Neural cell (in vitro differentiated cells): Measurements from ENCODE around the gene THADA. TPM values are rescaled to one million over a fixed set of nuclear protein-coding genes. Genes with fewer than 3 reads are reported as not detected.

Experiments used
- H2AFZ ChIP-seq: fragments of 200-600, 300-800 bp; sonication (generic), shearing (Covaris generic); 2 replicates; pipeline ENCODE4 v1.6.0; 2014; ENCODE audit warnings: low read depth, mild to moderate bottlenecking, antibody characterized with exemption, low read length, moderate library complexity
- H3F3A ChIP-seq: fragments of 200-600 bp; shearing (Covaris generic); 2 replicates; pipeline ENCODE4 v1.6.1; 2016; ENCODE audit warnings: mild to moderate bottlenecking, moderate library complexity, mixed read lengths, antibody characterized with exemption, low read length; ENCODE audit not compliant: insufficient read depth, poor library complexity, severe bottlenecking
- H3K27ac ChIP-seq: fragments of 200-600, 300-800 bp; sonication (generic), shearing (Covaris generic); 2 replicates; pipeline ENCODE4 v1.5.1; 2014; ENCODE audit warnings: mild to moderate bottlenecking, low read length, moderate library complexity
- H3K27me3 ChIP-seq: fragments of 300-800, 200-600 bp; sonication (generic), shearing (Covaris generic); 2 replicates; pipeline ENCODE4 v1.6.0; 2014; ENCODE audit warnings: mild to moderate bottlenecking, low read depth, low read length, moderate library complexity; ENCODE audit not compliant: insufficient read depth
- H3K36me3 ChIP-seq: fragments of 300-800, 200-600 bp; sonication (generic), shearing (Covaris generic); 2 replicates; pipeline ENCODE4 v1.5.1; 2014; ENCODE audit warnings: mild to moderate bottlenecking, antibody characterized with exemption, low read length, moderate library complexity; ENCODE audit not compliant: insufficient read depth
- H3K4me2 ChIP-seq: fragments of 300-800, 200-600 bp; sonication (generic), shearing (Covaris generic); 2 replicates; pipeline ENCODE4 v1.6.0; 2014; ENCODE audit warnings: mild to moderate bottlenecking, low read length
- H3K4me3 ChIP-seq: fragments of 300-800, 200-600 bp; sonication (generic), shearing (Covaris generic); 2 replicates; pipeline ENCODE4 v1.5.1; 2014; ENCODE audit warnings: mild to moderate bottlenecking, low read length, moderate library complexity
- H3K79me2 ChIP-seq: fragments of 200-600 bp; shearing (Covaris generic); replicated peaks from 2 replicates; pipeline ENCODE4 v1.6.0; 2014; ENCODE audit warnings: mild to moderate bottlenecking, low read length, moderate library complexity; ENCODE audit not compliant: insufficient read depth
- H3K9ac ChIP-seq: fragments of 300-800, 200-600 bp; sonication (generic), shearing (Covaris generic); 2 replicates; pipeline ENCODE4 v1.6.1; 2016; ENCODE audit warnings: mild to moderate bottlenecking, low read length, mixed read lengths
- H3K9me2 ChIP-seq: fragments of 200-600 bp; shearing (Covaris generic); 2 replicates; pipeline ENCODE4 v1.6.1; 2016; ENCODE audit warnings: mild to moderate bottlenecking, low read length, mixed read lengths; ENCODE audit not compliant: insufficient read depth
- H3K9me3 ChIP-seq: fragments of 200-600, 300-800 bp; sonication (generic), shearing (Covaris generic); 2 replicates; pipeline ENCODE4 v1.6.1; 2016; ENCODE audit warnings: mild to moderate bottlenecking, mixed run types, low read length, moderate library complexity, mixed read lengths
- H4K20me1 ChIP-seq: fragments of 200-600 bp; shearing (Covaris generic); 2 replicates; pipeline ENCODE4 v1.6.1; 2016; ENCODE audit warnings: mild to moderate bottlenecking, mixed run types; ENCODE audit not compliant: insufficient read depth
- EP300 ChIP-seq: fragments of 450-650 bp; conservative IDR thresholded peaks from 2 replicates; pipeline ENCODE4 v1.6.1; 2014; ENCODE audit warnings: antibody characterized with exemption, mild to moderate bottlenecking, moderate library complexity; ENCODE audit not compliant: poor library complexity, severe bottlenecking
- EZH2 ChIP-seq: fragments of 200-600, 300-800 bp; shearing (Covaris generic), sonication (generic); IDR thresholded peaks from 2 replicates; pipeline ENCODE4 v1.6.1; 2014; ENCODE audit warnings: antibody characterized with exemption, low read length, borderline replicate concordance, mild to moderate bottlenecking; ENCODE audit not compliant: insufficient read depth, poor library complexity, severe bottlenecking
- MXI1 ChIP-seq: fragments of 450-650 bp; conservative IDR thresholded peaks from 2 replicates; pipeline ENCODE4 v1.6.1; 2014; ENCODE audit warnings: antibody characterized with exemption, mild to moderate bottlenecking; ENCODE audit not compliant: poor library complexity, severe bottlenecking
- POLR2AphosphoS5 ChIP-seq: IDR thresholded peaks from 2 replicates; pipeline ENCODE4 v1.6.1; 2012
- RAD21 ChIP-seq: fragments of 450-650 bp; conservative IDR thresholded peaks from 2 replicates; pipeline ENCODE4 v1.6.1; 2014; ENCODE audit warnings: antibody characterized with exemption, mild to moderate bottlenecking, moderate library complexity
- SMC3 ChIP-seq: fragments of 450-650 bp; conservative IDR thresholded peaks from 2 replicates; pipeline ENCODE4 v1.6.1; 2014; ENCODE audit warnings: antibody characterized with exemption, mild to moderate bottlenecking, moderate library complexity; ENCODE audit not compliant: poor library complexity
- TAF1 ChIP-seq: IDR thresholded peaks from 2 replicates; pipeline ENCODE4 v1.6.1; 2012; ENCODE audit warnings: low read depth
- polyA plus RNA-seq: library from polyadenylated mRNA; depleted of rRNA; stranded (reverse); fragments of >200 nt; gene quantifications from 2 replicates; pipeline ENCODE4 v1.2.3, GENCODE V29; 2014
- TF ChIP-seq, protein P1 (sequence below): fragments of 450-650 bp; IDR thresholded peaks from 2 replicates; pipeline ENCODE4 v1.5.1; 2014; ENCODE audit warnings: antibody characterized with exemption, mild to moderate bottlenecking, moderate library complexity; ENCODE audit not compliant: poor library complexity, severe bottlenecking
- TF ChIP-seq, protein P2 (sequence below): IDR thresholded peaks from 2 replicates; pipeline ENCODE4 v1.6.1; 2012; ENCODE audit warnings: borderline replicate concordance

Gene THADA
- polyA plus RNA-seq, 1 donor from 2014 or later: 8.5 TPM

DNA sequence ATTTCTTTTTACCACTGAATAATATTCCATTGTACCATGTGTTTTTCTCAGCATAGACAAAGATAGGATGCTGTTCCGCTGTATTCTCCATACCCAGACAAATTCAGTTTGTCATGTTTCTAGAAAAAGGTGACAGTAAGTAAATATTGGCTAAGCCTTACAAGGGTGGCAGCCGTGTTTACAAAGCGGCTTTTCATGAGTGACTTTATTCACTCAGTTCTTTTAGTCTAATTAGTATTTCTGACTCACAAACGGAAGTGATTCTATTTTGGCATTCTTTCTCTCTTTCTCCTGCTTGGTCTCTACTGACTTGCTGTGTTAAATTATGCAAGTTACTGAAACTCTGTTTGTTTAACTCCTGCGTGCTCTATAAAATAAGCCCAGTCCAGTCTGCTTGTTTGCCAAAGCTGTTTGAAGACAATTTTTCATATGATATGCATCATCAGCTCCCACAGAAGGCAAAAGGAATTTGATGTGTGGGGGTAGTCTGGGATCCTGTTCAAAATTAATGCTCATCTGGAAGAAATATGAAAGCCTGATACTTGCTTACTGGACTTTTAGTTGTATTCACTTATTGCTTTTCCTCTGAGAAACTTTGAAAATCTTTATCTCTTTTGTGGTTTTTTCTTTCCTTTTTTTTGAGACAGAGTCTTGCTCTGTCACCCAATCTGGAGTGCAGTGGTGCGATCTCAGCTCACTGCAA lies 38.9 kb upstream of the THADA start:
- Histone ChIP-seq H3K27ac (no peak overlapping the region), H2AFZ (no peak overlapping the region), H3K4me3 (no peak overlapping the region)

DNA sequence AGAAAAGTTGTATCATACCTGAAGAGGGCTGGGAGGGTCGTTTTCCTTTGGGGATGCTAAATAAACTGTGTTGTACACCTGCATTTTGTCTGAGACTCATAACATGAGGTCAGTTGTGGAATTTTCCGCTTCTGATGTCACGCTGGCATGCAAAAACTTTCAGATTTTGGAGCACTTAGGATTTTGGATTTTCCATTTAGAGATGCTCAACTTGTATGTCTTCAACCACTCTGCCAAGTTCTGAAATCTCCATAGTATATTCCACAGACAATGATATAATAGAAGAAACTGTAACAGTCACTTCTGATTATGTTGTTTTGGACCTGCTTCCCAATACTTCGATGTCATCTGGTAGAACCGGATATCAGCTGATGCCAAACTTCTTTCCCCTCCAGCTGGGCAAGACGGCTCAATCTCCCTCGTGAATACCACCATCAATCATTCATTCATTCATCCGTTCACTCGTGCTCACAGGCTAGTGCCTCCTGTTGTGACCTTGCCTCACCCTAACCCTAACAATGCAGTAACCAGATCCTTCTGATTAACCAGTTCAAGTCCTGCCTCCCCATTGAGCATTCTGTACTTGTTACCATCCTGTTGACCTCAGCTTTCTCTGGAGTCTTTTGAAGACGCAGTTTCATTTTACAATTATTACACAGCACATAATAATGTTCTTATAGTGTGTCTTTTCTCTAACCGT lies 35.9 kb upstream of the THADA start:
- Histone ChIP-seq H3K27ac (no peak overlapping the region), H3K9ac (no peak overlapping the region), H3K4me3 (no peak overlapping the region), H3K79me2 (no peaks in the 10 kb centered on the region), H4K20me1 (no peaks in the 10 kb centered on the region), H2AFZ (no peak overlapping the region), H3K27me3 (peaks cover 2% of the 10 kb centered on the region), H3K9me2 (no peaks in the 10 kb centered on the region), H3F3A (no peaks in the 10 kb centered on the region), H3K4me2 (no peak overlapping the region), H3K9me3 (no peaks in the 10 kb centered on the region), H3K36me3 (no peaks in the 10 kb centered on the region)
- no peak for TF ChIP-seq RAD21
- TF ChIP-seq, protein P1, sequence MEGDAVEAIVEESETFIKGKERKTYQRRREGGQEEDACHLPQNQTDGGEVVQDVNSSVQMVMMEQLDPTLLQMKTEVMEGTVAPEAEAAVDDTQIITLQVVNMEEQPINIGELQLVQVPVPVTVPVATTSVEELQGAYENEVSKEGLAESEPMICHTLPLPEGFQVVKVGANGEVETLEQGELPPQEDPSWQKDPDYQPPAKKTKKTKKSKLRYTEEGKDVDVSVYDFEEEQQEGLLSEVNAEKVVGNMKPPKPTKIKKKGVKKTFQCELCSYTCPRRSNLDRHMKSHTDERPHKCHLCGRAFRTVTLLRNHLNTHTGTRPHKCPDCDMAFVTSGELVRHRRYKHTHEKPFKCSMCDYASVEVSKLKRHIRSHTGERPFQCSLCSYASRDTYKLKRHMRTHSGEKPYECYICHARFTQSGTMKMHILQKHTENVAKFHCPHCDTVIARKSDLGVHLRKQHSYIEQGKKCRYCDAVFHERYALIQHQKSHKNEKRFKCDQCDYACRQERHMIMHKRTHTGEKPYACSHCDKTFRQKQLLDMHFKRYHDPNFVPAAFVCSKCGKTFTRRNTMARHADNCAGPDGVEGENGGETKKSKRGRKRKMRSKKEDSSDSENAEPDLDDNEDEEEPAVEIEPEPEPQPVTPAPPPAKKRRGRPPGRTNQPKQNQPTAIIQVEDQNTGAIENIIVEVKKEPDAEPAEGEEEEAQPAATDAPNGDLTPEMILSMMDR: no peak
- no peak for TF ChIP-seq EP300
- TF ChIP-seq, protein P2, sequence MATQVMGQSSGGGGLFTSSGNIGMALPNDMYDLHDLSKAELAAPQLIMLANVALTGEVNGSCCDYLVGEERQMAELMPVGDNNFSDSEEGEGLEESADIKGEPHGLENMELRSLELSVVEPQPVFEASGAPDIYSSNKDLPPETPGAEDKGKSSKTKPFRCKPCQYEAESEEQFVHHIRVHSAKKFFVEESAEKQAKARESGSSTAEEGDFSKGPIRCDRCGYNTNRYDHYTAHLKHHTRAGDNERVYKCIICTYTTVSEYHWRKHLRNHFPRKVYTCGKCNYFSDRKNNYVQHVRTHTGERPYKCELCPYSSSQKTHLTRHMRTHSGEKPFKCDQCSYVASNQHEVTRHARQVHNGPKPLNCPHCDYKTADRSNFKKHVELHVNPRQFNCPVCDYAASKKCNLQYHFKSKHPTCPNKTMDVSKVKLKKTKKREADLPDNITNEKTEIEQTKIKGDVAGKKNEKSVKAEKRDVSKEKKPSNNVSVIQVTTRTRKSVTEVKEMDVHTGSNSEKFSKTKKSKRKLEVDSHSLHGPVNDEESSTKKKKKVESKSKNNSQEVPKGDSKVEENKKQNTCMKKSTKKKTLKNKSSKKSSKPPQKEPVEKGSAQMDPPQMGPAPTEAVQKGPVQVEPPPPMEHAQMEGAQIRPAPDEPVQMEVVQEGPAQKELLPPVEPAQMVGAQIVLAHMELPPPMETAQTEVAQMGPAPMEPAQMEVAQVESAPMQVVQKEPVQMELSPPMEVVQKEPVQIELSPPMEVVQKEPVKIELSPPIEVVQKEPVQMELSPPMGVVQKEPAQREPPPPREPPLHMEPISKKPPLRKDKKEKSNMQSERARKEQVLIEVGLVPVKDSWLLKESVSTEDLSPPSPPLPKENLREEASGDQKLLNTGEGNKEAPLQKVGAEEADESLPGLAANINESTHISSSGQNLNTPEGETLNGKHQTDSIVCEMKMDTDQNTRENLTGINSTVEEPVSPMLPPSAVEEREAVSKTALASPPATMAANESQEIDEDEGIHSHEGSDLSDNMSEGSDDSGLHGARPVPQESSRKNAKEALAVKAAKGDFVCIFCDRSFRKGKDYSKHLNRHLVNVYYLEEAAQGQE: no peak
- TF ChIP-seq EZH2: no peak
- no peak for TF ChIP-seq POLR2AphosphoS5
- no peak for TF ChIP-seq SMC3
- TF ChIP-seq TAF1: no peak
- no peak for TF ChIP-seq MXI1

More for the DNA sequence above, 38.9 kb upstream of the THADA start:
- Histone ChIP-seq H3K4me2 (no peak overlapping the region), H4K20me1 (no peaks in the 10 kb centered on the region), H3K36me3 (no peaks in the 10 kb centered on the region), H3K9me2 (no peaks in the 10 kb centered on the region), H3K9ac (no peak overlapping the region), H3K9me3 (no peaks in the 10 kb centered on the region), H3K27me3 (peaks cover 22% of the 10 kb centered on the region), H3F3A (no peaks in the 10 kb centered on the region), H3K79me2 (no peaks in the 10 kb centered on the region)
- TF ChIP-seq, protein P1: no peak
- TF ChIP-seq TAF1 (no peak), SMC3 (no peak), EZH2 (no peak), EP300 (no peak)
